Esophagus mucosa (tissue), 1 donor: Measurements from ENCODE around the gene NOXA1. TPM values are rescaled to one million over a fixed set of nuclear protein-coding genes. Genes with fewer than 3 reads are reported as not detected.
"Not testable (repeated sequence)": the region's sequence is repeated elsewhere in the genome, so short reads cannot be mapped to it uniquely, and the experiment has no call there.

Experiments used
- ATAC-seq: fragments of 200-7000 bp; cut with Tn5 transposase; one replicate; pipeline ENCODE4 v1.9.1; 2020
- total RNA-seq: library from RNA; stranded (reverse); gene quantifications from one replicate; pipeline ENCODE4 v1.2.4, GENCODE V29; 2023
- donor health status: DM: yes; HTN: yes; CAD: no.

Gene NOXA1
- total RNA-seq, 1 donor from 2014 or later: 5.5 TPM

DNA sequence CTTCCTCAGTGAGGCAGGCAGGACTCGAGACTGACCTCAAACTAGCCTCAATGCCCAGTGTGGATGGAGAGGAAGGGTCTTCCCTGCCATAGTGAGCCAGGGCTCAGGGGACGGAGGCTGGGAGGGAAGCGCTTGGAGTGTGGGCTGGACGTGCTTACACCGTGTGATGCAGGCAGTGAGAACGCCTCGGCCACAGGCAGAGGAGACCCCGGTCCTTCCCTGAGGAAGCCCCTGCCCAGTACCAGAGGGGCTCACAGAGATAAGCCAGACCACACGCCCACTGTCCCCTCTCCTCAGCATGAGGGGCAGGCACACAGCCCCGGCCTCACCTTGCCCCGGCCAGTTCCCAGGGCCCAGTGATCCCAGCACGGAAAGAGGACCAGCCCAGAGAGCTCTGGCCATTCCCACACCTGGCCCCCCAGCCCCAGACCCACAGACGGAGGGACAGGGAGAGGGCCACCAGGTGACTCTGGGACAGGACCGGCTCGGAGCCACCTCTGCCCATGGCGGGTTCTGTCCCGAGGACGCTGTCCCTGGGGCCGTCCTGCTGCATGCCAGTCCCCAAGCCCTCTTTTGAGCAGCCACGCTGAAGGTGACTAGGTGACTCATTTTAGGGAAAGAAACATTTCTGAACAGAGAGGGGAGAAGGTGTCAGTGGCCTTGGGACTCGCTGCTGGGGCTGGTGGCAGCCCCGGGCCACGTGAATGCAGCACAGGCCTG lies 42.0 kb downstream of the NOXA1 start:
- ATAC-seq: no peak

DNA sequence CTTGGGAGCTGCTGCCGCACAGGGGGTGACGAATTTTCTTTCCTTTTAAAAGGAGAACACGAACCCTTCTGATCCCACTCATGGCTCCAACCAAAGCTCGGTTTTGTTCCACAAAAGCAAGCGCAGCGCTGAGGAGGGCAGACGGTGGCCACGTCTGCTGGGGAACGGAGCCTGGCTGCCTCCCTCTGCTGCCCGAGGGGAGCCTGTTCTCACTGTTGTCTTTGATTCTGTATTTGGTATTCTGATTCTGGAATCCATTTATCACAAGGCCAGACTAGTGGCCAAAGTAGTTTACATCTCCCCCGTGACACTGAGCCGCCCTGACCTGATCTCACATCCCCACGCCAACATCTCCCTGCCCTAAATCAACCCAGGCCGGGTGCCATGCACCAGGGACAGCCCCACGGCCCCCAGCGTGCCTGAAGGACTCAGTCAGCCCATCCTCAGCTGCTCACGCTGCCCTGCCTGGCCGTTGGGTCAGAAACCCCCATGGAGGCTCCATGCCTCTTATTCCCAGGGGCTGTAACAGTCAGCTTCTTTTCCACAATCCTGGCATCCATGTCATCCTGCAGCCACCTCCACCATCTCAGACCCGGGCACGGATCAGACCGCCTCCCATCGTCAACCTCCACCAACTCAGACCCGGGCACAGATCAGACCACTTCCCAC lies 42.7 kb downstream of the NOXA1 start:
- ATAC-seq: no peak

- not testable (repeated sequence) for ATAC-seq
Measured at GRCh38 chr9:137466389-137467085, 43.3 kb downstream of the NOXA1 start.

DNA sequence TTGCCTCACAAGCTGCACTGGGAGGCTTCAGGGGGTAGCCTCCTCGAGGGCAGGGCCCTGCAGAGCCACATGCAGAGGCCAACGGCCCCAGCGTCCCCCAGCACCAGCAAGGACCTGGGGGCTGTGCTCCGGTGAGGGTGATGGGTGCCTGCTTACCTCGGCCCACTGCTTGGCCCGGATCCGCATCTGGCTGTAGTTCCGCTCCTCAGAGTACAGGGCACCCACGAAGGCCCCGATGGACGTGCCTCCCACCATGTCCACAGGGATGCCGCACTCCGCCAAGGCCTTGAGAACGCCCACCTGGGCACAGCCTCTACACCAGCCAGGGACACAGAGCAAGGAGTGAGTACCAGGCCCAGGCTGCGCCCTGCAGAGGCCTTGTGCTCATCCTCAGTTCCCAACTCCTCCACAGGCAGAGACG lies 44.0 kb downstream of the NOXA1 start:
- ATAC-seq: no peak

GRCh38 chr9:137467896-137468295 lies 44.7 kb downstream of the NOXA1 start:
- no peak for ATAC-seq

DNA sequence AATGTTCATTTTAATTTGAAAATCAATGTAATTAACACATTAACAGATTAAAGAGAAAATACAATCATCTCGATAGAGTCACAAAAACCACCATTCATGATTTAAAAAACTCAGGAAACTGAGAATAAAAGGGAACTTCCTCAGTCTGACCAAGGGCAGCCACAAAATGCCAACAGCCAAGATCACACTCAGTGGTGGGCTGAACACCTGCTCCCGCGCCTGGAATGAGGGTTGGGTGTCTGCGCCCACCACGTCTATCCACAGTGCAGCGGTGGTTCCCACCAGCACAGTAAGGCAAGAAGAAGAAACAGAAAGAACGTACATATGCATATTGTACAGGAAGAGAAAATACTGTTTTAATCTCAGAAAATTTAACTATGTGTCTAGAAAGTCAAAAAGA lies 47.6 kb downstream of the NOXA1 start:
- ATAC-seq: no peak

DNA sequence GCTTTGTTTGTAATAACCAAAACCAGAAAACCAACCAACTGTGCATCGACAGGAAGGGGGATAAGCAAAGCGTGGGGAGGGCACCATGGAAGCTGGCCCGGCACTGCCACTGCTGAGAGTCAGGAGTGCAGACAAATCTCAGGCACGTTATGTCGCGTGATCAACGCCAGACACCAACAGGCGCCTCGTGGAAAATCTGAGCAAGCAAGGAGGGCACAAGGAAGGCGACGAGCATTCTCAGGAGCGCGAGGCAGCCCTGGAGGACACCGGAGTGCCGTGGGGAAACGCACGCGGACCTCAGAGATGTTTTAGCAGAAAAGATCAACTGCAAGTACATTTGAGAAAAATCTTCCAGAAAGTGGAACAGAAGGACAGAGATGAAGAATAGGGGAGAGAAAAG lies 51.1 kb downstream of the NOXA1 start:
- no peak for ATAC-seq

DNA sequence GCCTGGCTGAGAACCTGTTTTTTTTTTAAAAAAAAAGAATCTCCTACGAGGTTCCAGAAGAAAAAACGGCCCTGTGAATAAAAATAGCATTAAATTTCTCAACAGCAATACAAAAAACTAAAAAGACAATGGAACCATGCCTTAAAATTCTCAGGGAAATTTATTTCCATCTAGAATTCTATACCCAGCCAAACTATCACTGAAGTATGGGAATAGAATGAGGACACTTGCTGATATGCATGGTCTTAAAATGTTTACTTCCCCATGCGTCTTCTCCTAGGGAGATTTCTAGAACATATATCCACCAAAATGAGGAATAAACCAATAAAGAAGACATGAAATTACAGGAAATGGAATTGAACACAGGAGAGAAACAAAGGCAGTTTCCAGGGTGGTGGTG lies 52.5 kb downstream of the NOXA1 start:
- ATAC-seq: no peak

DNA sequence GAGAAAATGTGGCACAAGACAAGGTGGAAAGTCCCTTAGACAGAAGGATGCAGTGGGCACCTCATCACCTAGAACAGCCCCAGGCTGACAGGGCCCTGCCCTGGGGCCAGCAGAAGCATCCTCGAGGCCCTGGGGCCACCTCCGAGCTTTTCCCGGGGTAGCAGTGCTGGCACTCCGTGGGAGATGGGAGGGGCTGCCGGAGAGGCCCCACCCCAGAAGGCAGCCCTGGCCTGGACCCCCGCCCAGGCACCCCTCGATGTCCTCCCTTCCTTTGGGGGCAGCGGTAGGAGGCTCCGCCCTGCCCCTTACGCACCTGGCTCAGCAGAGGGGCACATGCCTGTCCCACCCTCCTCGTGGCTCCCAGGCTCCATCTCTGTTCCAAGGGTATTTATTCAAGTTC lies 53.7 kb downstream of the NOXA1 start:
- no peak for ATAC-seq

DNA sequence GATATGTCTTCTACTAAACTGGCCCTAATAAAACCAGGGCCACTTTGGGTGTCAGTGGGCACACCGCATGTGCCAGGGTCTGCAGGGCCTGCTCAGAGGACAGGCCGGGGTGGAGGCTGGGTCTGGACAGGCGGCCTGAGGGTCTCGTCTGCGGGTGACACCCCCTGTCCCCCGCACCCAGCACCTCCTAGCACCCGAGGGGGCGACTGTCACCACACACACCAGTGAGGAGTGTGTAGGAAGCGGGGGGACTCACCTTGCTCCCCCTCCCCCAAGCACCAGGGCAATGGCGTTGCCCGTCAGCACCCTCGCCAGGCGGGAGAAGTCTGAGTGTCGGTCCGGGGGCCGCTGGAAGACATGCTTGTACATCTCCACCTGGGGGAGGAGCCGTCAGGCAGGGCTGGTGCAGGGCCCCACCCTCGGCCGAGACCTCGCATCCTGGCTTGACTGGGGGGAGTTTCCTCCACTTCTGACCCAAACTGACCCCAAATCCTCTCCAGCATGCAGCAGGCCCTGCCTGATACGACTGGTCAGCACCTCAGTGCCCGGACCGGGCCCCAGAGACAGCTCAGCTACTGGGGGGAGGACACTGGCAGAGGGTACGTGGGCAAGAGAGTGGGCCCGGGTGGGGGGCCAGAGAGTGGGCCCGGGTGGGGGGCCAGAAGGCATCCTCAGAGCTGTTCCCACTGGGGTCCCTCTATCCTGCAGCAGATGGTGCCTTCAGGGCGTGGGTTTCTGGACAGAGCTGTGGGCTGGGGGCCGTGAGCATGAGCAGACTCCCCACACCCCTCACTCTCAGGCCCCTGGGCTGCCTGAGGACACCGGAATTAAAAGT lies 54.8 kb downstream of the NOXA1 start:
- ATAC-seq: peak; percentile 34

- ATAC-seq: no peak
Measured at GRCh38 chr9:137478613-137478961, 55.4 kb downstream of the NOXA1 start.

- ATAC-seq: peak; percentile 14
Measured at GRCh38 chr9:137478962-137479861, 56.0 kb downstream of the NOXA1 start.

DNA sequence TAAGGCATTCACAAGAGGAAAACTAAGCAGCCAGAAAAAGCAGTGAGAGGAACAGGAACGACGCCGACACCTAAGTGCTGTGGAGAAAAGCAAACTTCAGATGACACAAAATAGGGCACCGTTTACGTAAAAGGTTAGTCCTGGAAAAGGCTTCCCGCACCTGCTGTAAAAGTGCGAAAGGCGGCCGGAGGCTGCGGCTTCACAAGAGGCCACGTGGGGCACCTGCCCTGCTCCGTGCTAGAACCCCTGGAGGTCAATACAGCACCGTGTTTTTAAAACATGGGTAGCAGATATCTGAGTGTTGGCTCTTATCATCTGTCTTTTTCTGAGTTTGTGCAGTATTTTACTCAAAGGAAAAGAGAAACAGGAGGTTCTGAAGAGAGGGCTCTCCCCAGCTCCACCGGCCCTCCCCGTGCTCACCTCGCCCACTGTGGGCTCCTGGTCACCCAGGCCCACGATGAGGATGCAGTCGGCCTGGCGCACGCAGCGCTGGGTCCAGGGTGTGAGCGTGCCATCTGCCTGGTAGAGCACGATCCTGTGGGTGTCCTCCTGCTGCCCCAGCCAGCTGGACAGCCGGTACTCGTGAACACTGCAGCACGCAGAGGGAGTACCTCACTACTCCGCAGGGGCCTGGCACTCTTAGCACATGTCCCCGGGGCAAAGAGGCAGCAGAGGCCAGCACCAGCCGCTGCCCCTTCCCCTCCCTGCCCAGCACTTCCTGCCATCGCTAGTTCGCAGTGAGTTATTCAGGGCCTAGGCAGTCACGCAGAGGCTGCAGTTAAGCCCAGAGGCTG lies 56.9 kb downstream of the NOXA1 start:
- ATAC-seq: no peak

DNA sequence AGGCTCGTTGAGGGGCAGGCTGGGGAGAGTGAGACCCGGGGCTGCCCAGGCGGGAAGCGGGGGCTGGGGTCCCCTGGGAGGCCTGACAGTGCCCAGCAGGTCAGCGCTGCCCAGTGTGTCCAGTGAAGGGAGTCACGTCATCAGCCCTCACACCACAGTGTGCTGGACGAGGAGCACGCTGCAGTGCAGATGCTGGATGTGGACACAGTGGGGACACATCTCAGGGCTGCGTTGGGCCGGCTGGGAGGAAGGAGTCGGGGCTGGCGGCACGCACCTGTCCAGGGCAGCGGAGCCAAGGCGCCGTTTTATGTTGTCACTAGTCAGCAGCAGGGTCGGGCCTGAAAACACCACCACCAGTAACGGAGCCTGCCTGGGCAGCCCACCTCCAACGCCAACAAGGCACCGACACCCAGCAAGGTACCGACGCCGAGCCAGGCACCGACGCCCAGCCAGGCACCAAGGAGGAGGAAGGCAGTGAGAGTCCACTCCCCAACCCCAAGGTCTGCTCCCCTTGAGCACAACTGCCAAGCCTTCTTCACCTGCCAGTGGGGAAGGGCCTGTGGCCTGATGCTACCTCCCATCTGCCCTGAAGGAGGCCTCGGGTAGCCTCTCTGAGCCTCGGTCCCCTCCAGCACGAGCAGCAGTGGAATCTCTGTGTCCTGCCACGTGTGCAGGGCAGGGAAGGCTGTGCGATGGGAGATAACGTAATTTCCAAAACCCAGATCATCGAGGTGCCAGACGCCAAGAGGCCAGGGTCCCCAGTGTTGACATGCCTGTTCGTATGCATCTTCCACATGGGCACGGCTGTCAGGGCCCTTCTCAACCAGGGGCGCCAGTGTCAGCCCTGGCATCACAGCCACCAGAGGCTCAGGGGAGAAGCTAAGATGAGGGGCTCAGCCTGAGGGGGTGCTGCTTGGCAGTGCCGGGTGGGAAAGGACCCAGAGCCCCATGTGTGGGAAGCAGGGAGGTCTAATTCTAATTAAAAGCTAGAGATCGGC lies 57.8 kb downstream of the NOXA1 start:
- ATAC-seq: no peak

- peak; percentile 16 for ATAC-seq
Measured at GRCh38 chr9:137482094-137482781, 59.0 kb downstream of the NOXA1 start.
